Kidney (tissue), 14 donors: ENCODE data around the gene C10orf90. TPM values are rescaled to one million over a fixed set of nuclear protein-coding genes. Genes with fewer than 3 reads are reported as not detected.

Experiments used
- DNase-seq, 5 donors: peaks; one replicate each; pipeline ENCODE4 v3.0.0-alpha.2; 2013 to 2020
- FAIRE-seq: peaks from 2 replicates; lab custom pipeline; 2012; peaks lifted over from hg19 to GRCh38; lab: Jason Lieb, UNC
- H3K27ac ChIP-seq, 2 donors: one replicate each; pipeline ENCODE4 v1.7.0; 2013; ENCODE audit warnings: low read depth in 2 of 2, low read length in 2 of 2, inconsistent platforms in 1 of 2
- H3K27me3 ChIP-seq: one replicate; pipeline ENCODE4 v1.7.1; 2013; ENCODE audit warnings: low read length, inconsistent platforms; ENCODE audit not compliant: control insufficient read depth, insufficient read depth
- H3K36me3 ChIP-seq, 3 donors: one replicate each; pipeline versions ENCODE4 v1.7.0 to v1.7.1; 2013; ENCODE audit warnings: low read length in 3 of 3, control low read depth in 1 of 3, inconsistent platforms in 1 of 3; ENCODE audit not compliant: insufficient read depth in 3 of 3, control insufficient read depth in 2 of 3
- H3K4me1 ChIP-seq, 3 donors: one replicate each; pipeline versions ENCODE4 v1.7.0 to v1.7.1; 2013; ENCODE audit warnings: low read length in 3 of 3, inconsistent platforms in 1 of 3, low read depth in 1 of 3; ENCODE audit not compliant: control insufficient read depth in 2 of 3, insufficient read depth in 2 of 3
- H3K4me3 ChIP-seq, 3 donors: one replicate each; pipeline versions ENCODE4 v1.7.0 to v1.8.1; 2013; ENCODE audit warnings: low read length in 3 of 3, control low read depth in 1 of 3, inconsistent platforms in 1 of 3
- H3K9ac ChIP-seq, 3 donors: one replicate each; pipeline versions ENCODE4 v1.7.0 to v1.7.1; 2013; ENCODE audit warnings: low read length in 3 of 3, control low read depth in 1 of 3, inconsistent platforms in 1 of 3
- H3K9me3 ChIP-seq, 3 donors: one replicate each; pipeline versions ENCODE4 v1.7.0 to v1.7.1; 2013; ENCODE audit warnings: low read length in 3 of 3, control low read depth in 1 of 3, inconsistent platforms in 1 of 3; ENCODE audit not compliant: control insufficient read depth in 2 of 3, insufficient read depth in 1 of 3
- intact Hi-C: fragments of 100-400 bp; cut with DNase I; formaldehyde crosslinking; loops from one replicate; pipeline ENCODE4 v1.11.1; 2022
- polyA plus RNA-seq: library from polyadenylated mRNA; stranded (reverse); fragments of 350-450 nt; fragmentation: Illumina TruSeq; extraction: RNeasy Lipid Tissue Mini Kit (QIAGEN cat#74804); gene quantifications from one replicate; pipeline ENCODE4 v1.2.3, GENCODE V29; 2014; ENCODE audit warnings: low read depth, low replicate concordance; ENCODE audit not compliant: insufficient read depth
- total RNA-seq: library from RNA; stranded (reverse); fragmentation: NEBNext Ultra II Directional; extraction: Animal tissue kit (Norgen Biotek cat#: 25700); gene quantifications from one replicate; pipeline ENCODE4 v1.2.1, GENCODE V29; 2021
- TF ChIP-seq, protein P1 (sequence below): IDR thresholded peaks from 3 replicates; pipeline ENCODE4 v1.5.1; 2012; ENCODE audit warnings: mild to moderate bottlenecking, moderate library complexity, borderline replicate concordance; ENCODE audit not compliant: insufficient read depth; ENCODE audit errors: extremely low read depth
- donor health status: control.
- donor health status: control.
- donor health status: control.
- donor health status: control.
- donor health status: control.
- donor health status: DM: yes; HTN: yes; CAD: no.
- donor health status: Normal renal cell carcinoma (clear cell type).

The C10orf90 gene
- total and polyA plus RNA-seq, 2 donors from 2014 or later: 0.30 TPM; not detected in 1

DNA sequence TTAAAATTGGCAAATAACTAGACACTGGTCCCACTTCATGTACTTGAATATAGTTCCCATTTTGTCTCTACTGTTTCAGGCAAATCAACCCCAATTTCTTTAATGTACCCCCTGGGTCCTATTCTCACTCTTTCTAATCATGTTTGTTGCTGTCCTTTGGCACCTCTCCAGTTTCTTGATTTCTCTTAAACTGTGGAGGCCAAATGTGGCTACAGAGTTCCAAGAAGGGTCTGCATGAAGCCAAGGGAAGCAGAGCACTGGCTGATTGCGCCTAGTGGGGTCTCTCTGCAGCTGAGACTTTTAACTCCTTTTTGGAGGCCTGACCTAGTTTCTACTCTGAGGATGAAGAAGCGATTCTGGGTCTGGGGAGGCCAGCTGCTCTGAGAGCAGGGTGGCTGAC lies 275.5 kb downstream of the C10orf90 start:
- no peak overlapping the region for H3K4me3 ChIP-seq
- H3K27me3 ChIP-seq: no peaks in the 10 kb centered on the region
- no peak overlapping the region for H3K27ac ChIP-seq
- FAIRE-seq: no peak
- no peaks in the 10 kb centered on the region for H3K4me1 ChIP-seq
- intact Hi-C loops: no loop called here
- no peaks in the 10 kb centered on the region for H3K9me3 ChIP-seq
- H3K9ac ChIP-seq: no peak overlapping the region
- TF ChIP-seq, protein P1, sequence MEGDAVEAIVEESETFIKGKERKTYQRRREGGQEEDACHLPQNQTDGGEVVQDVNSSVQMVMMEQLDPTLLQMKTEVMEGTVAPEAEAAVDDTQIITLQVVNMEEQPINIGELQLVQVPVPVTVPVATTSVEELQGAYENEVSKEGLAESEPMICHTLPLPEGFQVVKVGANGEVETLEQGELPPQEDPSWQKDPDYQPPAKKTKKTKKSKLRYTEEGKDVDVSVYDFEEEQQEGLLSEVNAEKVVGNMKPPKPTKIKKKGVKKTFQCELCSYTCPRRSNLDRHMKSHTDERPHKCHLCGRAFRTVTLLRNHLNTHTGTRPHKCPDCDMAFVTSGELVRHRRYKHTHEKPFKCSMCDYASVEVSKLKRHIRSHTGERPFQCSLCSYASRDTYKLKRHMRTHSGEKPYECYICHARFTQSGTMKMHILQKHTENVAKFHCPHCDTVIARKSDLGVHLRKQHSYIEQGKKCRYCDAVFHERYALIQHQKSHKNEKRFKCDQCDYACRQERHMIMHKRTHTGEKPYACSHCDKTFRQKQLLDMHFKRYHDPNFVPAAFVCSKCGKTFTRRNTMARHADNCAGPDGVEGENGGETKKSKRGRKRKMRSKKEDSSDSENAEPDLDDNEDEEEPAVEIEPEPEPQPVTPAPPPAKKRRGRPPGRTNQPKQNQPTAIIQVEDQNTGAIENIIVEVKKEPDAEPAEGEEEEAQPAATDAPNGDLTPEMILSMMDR: no peak
- no peak for DNase-seq
- H3K36me3 ChIP-seq: no peaks in the 10 kb centered on the region

DNA sequence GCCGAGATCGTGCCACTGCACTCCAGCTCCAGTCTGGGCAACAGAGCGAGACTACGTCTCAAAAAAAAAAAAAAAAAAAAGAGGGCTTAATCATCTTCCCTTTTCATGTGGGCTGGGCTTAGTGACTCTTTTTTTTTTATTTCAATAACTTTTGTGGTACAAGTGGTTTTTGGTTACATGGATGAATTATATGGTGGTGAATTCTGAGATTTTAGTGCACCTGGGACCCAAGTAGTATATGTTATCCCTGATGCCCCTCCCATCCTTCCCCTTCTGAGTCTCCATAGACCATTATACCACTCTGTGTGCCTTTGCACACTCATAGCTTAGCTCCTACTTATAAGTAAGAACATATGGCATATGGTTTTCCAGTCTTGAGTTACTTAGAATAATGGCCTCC lies 277.4 kb downstream of the C10orf90 start:
- H3K4me3 ChIP-seq: no peak overlapping the region
- no peak overlapping the region for H3K9ac ChIP-seq
- DNase-seq (no peak), FAIRE-seq (no peak)
- no peaks in the 10 kb centered on the region for H3K4me1 ChIP-seq
- no peaks in the 10 kb centered on the region for H3K9me3 ChIP-seq
- H3K27me3 ChIP-seq: no peaks in the 10 kb centered on the region
- no peak overlapping the region for H3K27ac ChIP-seq
- H3K36me3 ChIP-seq: no peaks in the 10 kb centered on the region
- TF ChIP-seq, protein P1: no peak
- intact Hi-C loops: no loop called here

DNA sequence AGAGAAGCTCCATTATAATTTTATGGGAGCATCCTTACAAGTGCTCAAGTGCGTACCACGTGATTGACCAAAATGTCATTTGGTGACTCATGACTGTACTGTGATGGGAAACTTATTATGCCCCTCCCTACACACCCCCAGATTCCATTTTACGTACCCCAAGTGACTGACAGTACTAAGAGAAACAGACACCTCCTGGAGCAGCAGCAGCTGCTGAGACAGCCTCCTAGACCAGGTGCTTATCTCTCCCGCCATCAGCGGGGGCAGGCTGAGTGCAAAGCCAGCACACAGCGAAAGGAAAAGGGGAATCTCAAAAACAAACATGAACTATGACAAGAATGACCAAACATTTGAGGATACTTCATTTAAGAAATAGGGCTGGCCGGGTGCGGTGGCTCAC lies 278.0 kb downstream of the C10orf90 start:
- Histone ChIP-seq H3K9ac (no peak overlapping the region), H3K4me1 (no peaks in the 10 kb centered on the region), H3K36me3 (no peaks in the 10 kb centered on the region), H3K4me3 (no peak overlapping the region), H3K27ac (no peak overlapping the region), H3K27me3 (no peaks in the 10 kb centered on the region), H3K9me3 (no peaks in the 10 kb centered on the region)
- TF ChIP-seq, protein P1: no peak
- no peak for FAIRE-seq
- no peak for DNase-seq
- intact Hi-C loops: no loop called here

DNA sequence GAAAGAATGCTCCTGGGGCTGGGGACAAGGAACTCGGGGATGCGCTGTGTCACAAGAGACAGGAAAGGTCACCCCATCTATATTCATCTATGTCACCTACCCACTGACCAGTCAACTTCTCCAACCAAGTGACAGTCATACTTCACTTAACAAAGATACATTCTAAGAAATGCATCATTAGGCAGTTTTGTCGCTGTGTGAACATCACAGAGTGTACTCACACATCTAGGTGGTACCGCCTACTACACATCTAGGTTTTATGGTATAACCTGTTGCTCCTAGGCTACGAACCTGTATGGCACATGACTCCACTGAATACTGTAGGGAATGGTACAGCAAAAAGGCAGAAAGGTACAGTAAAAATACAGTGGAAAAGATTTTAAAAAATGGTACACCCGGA lies 278.4 kb downstream of the C10orf90 start:
- FAIRE-seq: no peak

More for the DNA sequence above, 278.4 kb downstream of the C10orf90 start:
- H3K4me1 ChIP-seq: peaks cover 0 to 2% (median 0%) of the 10 kb centered on the region in 3 donors
- no peaks in the 10 kb centered on the region for H3K27me3 ChIP-seq
- H3K27ac ChIP-seq: no peak overlapping the region
- no peak for DNase-seq
- H3K4me3 ChIP-seq: no peak overlapping the region
- intact Hi-C loops: no loop called here
- no peak overlapping the region for H3K9ac ChIP-seq
- TF ChIP-seq, protein P1: no peak
- no peaks in the 10 kb centered on the region for H3K9me3 ChIP-seq
- H3K36me3 ChIP-seq: no peaks in the 10 kb centered on the region
